Transverse colon (tissue), 4 donors: ENCODE results near the gene FABP2. TPM values are rescaled to one million over a fixed set of nuclear protein-coding genes. Genes with fewer than 3 reads are reported as not detected.

Source experiments
- DNase-seq: peaks from one replicate; pipeline ENCODE4 v3.0.0-alpha.2; 2019
- H3K27ac ChIP-seq, 4 donors: fragments of 200-600 bp; sonication (generic); 2 replicates each; pipeline ENCODE4 v1.5.1; 2016 to 2018; ENCODE audit warnings: inconsistent platforms in 4 of 4
- H3K27me3 ChIP-seq: fragments of 200-600 bp; sonication (generic); 2 replicates; pipeline ENCODE4 v1.5.1; 2017; ENCODE audit warnings: inconsistent platforms
- H3K36me3 ChIP-seq, 4 donors: fragments of 200-600 bp; sonication (generic); 2 replicates each; pipeline ENCODE4 v1.5.1; 2017 to 2019; ENCODE audit warnings: inconsistent platforms in 4 of 4
- H3K4me1 ChIP-seq, 4 donors: fragments of 200-600 bp; sonication (generic); 2 replicates each; pipeline ENCODE4 v1.5.1; 2017 to 2020; ENCODE audit warnings: inconsistent platforms in 4 of 4
- H3K4me3 ChIP-seq, 4 donors: fragments of 200-600 bp; sonication (generic); 1 replicate in 1 of 4; 2 replicates in 3 of 4; pipeline versions ENCODE4 v1.5.1 to v1.6.1; 2017 to 2019; ENCODE audit warnings: inconsistent platforms in 4 of 4
- H3K9me3 ChIP-seq, 2 donors: fragments of 200-600 bp; sonication (generic); 2 replicates each; pipeline ENCODE4 v1.5.1; 2017 to 2019; ENCODE audit warnings: inconsistent platforms in 2 of 2
- CTCF ChIP-seq, 5 experiments: fragments of 200-600 bp in 3 of 5; fragments of 450-650 bp in 2 of 5; sonication (generic) in 3 of 5; IDR thresholded peaks; 1 replicate in 2 of 5; 2 replicates in 3 of 5; pipeline ENCODE4 v1.5.1; 2016 to 2017; ENCODE audit warnings: antibody characterized with exemption in 5 of 5, inconsistent platforms in 3 of 5, mild to moderate bottlenecking in 2 of 5, moderate library complexity in 1 of 5
- EP300 ChIP-seq: sonication (generic); formaldehyde crosslinking; IDR thresholded peaks from one replicate; pipeline ENCODE4 v1.6.1; 2017; ENCODE audit warnings: antibody characterized with exemption, low read depth
- POLR2A ChIP-seq: fragments of 450-650 bp; IDR thresholded peaks from one replicate; pipeline ENCODE4 v1.6.1; 2016; ENCODE audit warnings: antibody characterized with exemption, mild to moderate bottlenecking, moderate library complexity
- POLR2AphosphoS5 ChIP-seq, 3 donors: sonication (generic); formaldehyde crosslinking; IDR thresholded peaks; one replicate each; pipeline ENCODE4 v1.6.1; 2016; ENCODE audit warnings: antibody characterized with exemption in 3 of 3
- WGBS, 2 donors: methylation state at CpG; one replicate each; pipeline ENCODE4 v1.1.5; 2018; ENCODE audit warnings: low coverage in 1 of 2; 5-methylcytosine and 5-hydroxymethylcytosine counted together
- in situ Hi-C, 4 donors: fragments of 200-750 bp; cut with MboI; loops; one replicate each; pipeline versions ENCODE4 v1.15.0 to v1.15.1; 2017; ENCODE audit warnings: low sequenced_read_pairs in 3 of 4, low pct_ligation_motif_present in 1 of 4, low pct_unique_long_range_greater_than_20kb in 1 of 4
- intact Hi-C: fragments of 100-400 bp; cut with DNase I; formaldehyde crosslinking; loops from one replicate; pipeline ENCODE4 v1.15.1; 2023; ENCODE audit warnings: low total_unique reads
- small RNA-seq, 4 donors: library from RNA; depleted of rRNA; stranded (forward); fragments of <200 nt; gene quantifications; one replicate each; pipeline ENCODE3, GENCODE V24; 2016
- total RNA-seq, 4 donors: library from RNA; depleted of rRNA; stranded (reverse); fragments of >200 nt; gene quantifications; one replicate each; pipeline ENCODE4 v1.1.0, GENCODE V29; 2016

FABP2 gene
- total RNA-seq, 4 donors from 2014 or later: 3.4 to 55.4 (median 17.1) TPM

- H3K27ac ChIP-seq: no peak overlapping the region
- H3K4me1 ChIP-seq: no peaks in the 10 kb centered on the region
- 76 to 88% methylated on average over 4 to 6 of the region's 6 CpGs for WGBS, 2 donors
- TF ChIP-seq POLR2AphosphoS5 (IDR thresholded peaks at IDR 0.05) (no peak), POLR2A (no peak), EP300 (no peak), CTCF (IDR thresholded peaks at IDR 0.05) (no peak)
- H3K9me3 ChIP-seq: no peaks in the 10 kb centered on the region
- intact Hi-C loops: no loop called here
- peaks cover 0 to 51% (median 18%) of the 10 kb centered on the region in 4 donors for H3K36me3 ChIP-seq
- no peaks in the 10 kb centered on the region for H3K27me3 ChIP-seq
- in situ Hi-C loops: no loop called here
- DNase-seq: no peak
- no peak overlapping the region for H3K4me3 ChIP-seq
Measured at GRCh38 chr4:119271361-119272085, 50.4 kb downstream of the FABP2 start.

- H3K36me3 ChIP-seq: peaks cover 0 to 60% (median 19%) of the 10 kb centered on the region in 4 donors
- no peaks in the 10 kb centered on the region for H3K27me3 ChIP-seq
- H3K27ac ChIP-seq: no peak overlapping the region
- no peak for DNase-seq
- in situ Hi-C loops (no loop called here), intact Hi-C loops (no loop called here)
- WGBS, 2 donors: 84 to 86% methylated on average over 3 of the region's 3 CpGs
- TF ChIP-seq CTCF (IDR thresholded peaks at IDR 0.05) (no peak), POLR2A (no peak)
- no peaks in the 10 kb centered on the region for H3K9me3 ChIP-seq
- no peaks in the 10 kb centered on the region for H3K4me1 ChIP-seq
- H3K4me3 ChIP-seq: no peak overlapping the region
Measured at GRCh38 chr4:119268466-119268865, 53.5 kb downstream of the FABP2 start.

Small RNA genes within 50 kb of the gene (small RNA-seq; reads per million reads assigned to genes)
- 0 reads per million in 4 donors for gene RNU4-33P

Other genes with a start within 250 kb of the FABP2 start
- under 1 TPM in 2 of 4 donors, not detected in 2; 0.27 to 0.32 TPM for gene MYOZ2, start 186.3 kb downstream of the FABP2 start, total RNA-seq
- 100 to 1,000 TPM in 2 of 4 donors, 10 to 100 TPM in 2; 71.4 to 165 (median 98.5) TPM for gene USP53, start 109.4 kb downstream of the FABP2 start, total RNA-seq